OCI-LY7 (cell line): Measurements from ENCODE around the gene BHLHA15. TPM values are rescaled to one million over a fixed set of nuclear protein-coding genes. Genes with fewer than 3 reads are reported as not detected.

Experiments used
- BruUV-seq: library from RNA; stranded (reverse); fragments of 400-500 nt; replicated peaks from 2 replicates; lab custom pipeline; 2021; lab: Mats Ljungman, UMichigan
- CTCF ChIA-PET: fragments of 300-600 bp; sonication (Branson Sonifier 250); formaldehyde crosslinking; loops from one replicate; lab custom pipeline; 2022; ENCODE audit warnings: antibody characterized with exemption; ENCODE audit not compliant: unreplicated experiment; lab: Charles Lee
- POLR2A ChIA-PET: fragments of 300-600 bp; sonication (Branson Sonifier 250); formaldehyde crosslinking; loops from one replicate; lab custom pipeline; 2022; ENCODE audit warnings: antibody characterized with exemption; lab: Charles Lee
- DNase-seq: peaks from one replicate; pipeline ENCODE4 v3.0.0-alpha.2; 2015; ENCODE audit warnings: low spot score
- H2AFZ ChIP-seq: fragments of 200-600 bp; sonication (generic), shearing (Covaris generic); 2 replicates; pipeline ENCODE4 v1.6.1; 2014; ENCODE audit warnings: mild to moderate bottlenecking, antibody characterized with exemption, low read length, moderate library complexity
- H3K27ac ChIP-seq: fragments of 200-600 bp; sonication (generic); 2 replicates; pipeline ENCODE4 v1.5.1; 2014; ENCODE audit warnings: mixed run types, low read depth, mild to moderate bottlenecking, moderate library complexity, low read length, inconsistent platforms; ENCODE audit not compliant: poor library complexity, severe bottlenecking
- H3K36me3 ChIP-seq: fragments of 200-600 bp; sonication (generic); 2 replicates; pipeline ENCODE4 v1.6.1; 2014; ENCODE audit warnings: mild to moderate bottlenecking, antibody characterized with exemption, low read length, moderate library complexity, mixed read lengths; ENCODE audit not compliant: insufficient read depth
- H3K4me1 ChIP-seq: fragments of 200-600 bp; sonication (generic); 2 replicates; pipeline ENCODE4 v1.5.1; 2014; ENCODE audit warnings: mild to moderate bottlenecking, low read length; ENCODE audit not compliant: insufficient read depth, poor library complexity, severe bottlenecking
- H3K4me2 ChIP-seq: fragments of 200-600 bp; sonication (generic); 2 replicates; pipeline ENCODE4 v1.6.1; 2014; ENCODE audit warnings: mild to moderate bottlenecking, low read length
- H3K4me3 ChIP-seq: fragments of 200-600 bp; sonication (generic); 2 replicates; pipeline ENCODE4 v1.5.1; 2014; ENCODE audit warnings: mild to moderate bottlenecking, low read depth, low read length; ENCODE audit not compliant: poor library complexity, severe bottlenecking
- H3K79me2 ChIP-seq: fragments of 200-600 bp; sonication (generic); 2 replicates; pipeline ENCODE4 v1.6.1; 2016; ENCODE audit warnings: low read depth, mild to moderate bottlenecking, low read length, moderate library complexity, mixed read lengths; ENCODE audit not compliant: insufficient read depth
- H3K9me2 ChIP-seq: fragments of 200-600 bp; sonication (generic); 2 replicates; pipeline ENCODE4 v1.6.1; 2016; ENCODE audit warnings: mild to moderate bottlenecking, low read length, mixed read lengths; ENCODE audit not compliant: insufficient read depth
- H3K9me3 ChIP-seq: fragments of 200-600 bp; sonication (generic); 2 replicates; pipeline ENCODE4 v1.6.1; 2014; ENCODE audit warnings: mild to moderate bottlenecking, mixed run types, low read length, mixed read lengths
- H4K20me1 ChIP-seq: fragments of 200-600 bp; sonication (generic); 2 replicates; pipeline ENCODE4 v1.6.1; 2014; ENCODE audit warnings: mild to moderate bottlenecking, antibody characterized with exemption, low read length, moderate library complexity, mixed read lengths; ENCODE audit not compliant: insufficient read depth
- EZH2phosphoT487 ChIP-seq: fragments of 200-600 bp; sonication (generic); IDR thresholded peaks from 2 replicates; pipeline ENCODE4 v1.6.1; 2018; ENCODE audit warnings: low read depth, borderline replicate concordance, mild to moderate bottlenecking, mixed run types, antibody characterized with exemption, low read length, moderate library complexity, mixed read lengths
- intact Hi-C: fragments of 100-400 bp; cut with micrococcal nuclease; formaldehyde crosslinking; loops from one replicate; pipeline ENCODE4 v1.10.0; 2022; ENCODE audit not compliant: unreplicated experiment
- total RNA-seq, 2 experiments: library from RNA; depleted of rRNA in 1 of 2; stranded (reverse); fragments of >200 nt in 1 of 2; shearing (Covaris generic) in 1 of 2; gene quantifications; 2 replicates each; pipeline ENCODE4 v1.2.3, GENCODE V29; 2014 to 2022
- TF ChIP-seq, protein P1 (sequence below): fragments of 200-600 bp; sonication (generic); conservative IDR thresholded peaks from 2 replicates; pipeline ENCODE4 v1.5.1; 2014; ENCODE audit warnings: mild to moderate bottlenecking, antibody characterized with exemption, low read length, moderate library complexity, mixed read lengths

BHLHA15 gene
- total RNA-seq, 2 experiments from 2014 or later, result 0.69 to 4.3 TPM

DNA sequence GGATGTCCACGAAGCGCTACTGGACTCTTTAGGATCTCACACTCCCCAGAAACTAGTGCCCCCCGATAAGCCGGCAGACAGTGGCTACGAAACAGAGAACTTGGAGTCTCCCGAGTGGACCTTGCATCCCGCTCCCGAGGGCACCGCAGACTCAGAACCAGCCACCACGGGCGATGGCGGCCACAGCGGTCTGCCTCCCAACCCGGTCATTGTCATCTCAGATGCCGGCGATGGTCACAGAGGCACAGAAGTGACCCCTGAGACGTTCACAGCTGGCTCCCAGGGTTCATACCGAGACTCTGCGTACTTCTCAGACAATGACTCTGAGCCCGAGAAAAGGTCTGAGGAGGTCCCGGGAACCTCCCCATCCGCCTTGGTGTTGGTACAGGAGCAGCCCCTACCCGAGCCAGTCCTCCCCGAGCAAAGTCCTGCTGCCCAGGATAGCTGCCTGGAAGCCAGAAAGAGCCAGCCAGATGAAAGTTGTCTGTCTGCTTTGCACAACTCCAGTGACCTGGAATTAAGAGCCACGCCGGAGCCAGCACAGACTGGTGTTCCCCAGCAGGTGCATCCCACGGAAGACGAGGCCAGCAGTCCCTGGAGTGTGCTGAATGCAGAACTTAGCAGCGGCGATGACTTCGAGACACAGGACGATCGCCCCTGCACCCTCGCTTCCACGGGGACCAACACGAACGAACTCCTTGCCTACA is 17.6 kb upstream of the BHLHA15 start:
- Histone ChIP-seq H2AFZ (no peak overlapping the region), H3K9me3 (no peaks in the 10 kb centered on the region), H3K4me1 (peaks cover 4% of the 10 kb centered on the region), H3K79me2 (peaks cover 2% of the 10 kb centered on the region; the same call in 1 of the 2 replicates), H3K4me3 (no peak overlapping the region), H3K36me3 (peaks cover 53% of the 10 kb centered on the region), H3K27ac (no peak overlapping the region), H4K20me1 (no peaks in the 10 kb centered on the region), H3K4me2 (no peak overlapping the region), H3K9me2 (no peaks in the 10 kb centered on the region)
- ChIA-PET CTCF (no interaction called here), POLR2A (interaction anchor here (1.6 kb wide), 1 partner anchor 10 kb away, joined by 3 read pairs; no protein-coding TSS in a partner anchor)
- BruUV-seq, result no TSS peak
- no peak for TF ChIP-seq EZH2phosphoT487
- TF ChIP-seq, protein P1, sequence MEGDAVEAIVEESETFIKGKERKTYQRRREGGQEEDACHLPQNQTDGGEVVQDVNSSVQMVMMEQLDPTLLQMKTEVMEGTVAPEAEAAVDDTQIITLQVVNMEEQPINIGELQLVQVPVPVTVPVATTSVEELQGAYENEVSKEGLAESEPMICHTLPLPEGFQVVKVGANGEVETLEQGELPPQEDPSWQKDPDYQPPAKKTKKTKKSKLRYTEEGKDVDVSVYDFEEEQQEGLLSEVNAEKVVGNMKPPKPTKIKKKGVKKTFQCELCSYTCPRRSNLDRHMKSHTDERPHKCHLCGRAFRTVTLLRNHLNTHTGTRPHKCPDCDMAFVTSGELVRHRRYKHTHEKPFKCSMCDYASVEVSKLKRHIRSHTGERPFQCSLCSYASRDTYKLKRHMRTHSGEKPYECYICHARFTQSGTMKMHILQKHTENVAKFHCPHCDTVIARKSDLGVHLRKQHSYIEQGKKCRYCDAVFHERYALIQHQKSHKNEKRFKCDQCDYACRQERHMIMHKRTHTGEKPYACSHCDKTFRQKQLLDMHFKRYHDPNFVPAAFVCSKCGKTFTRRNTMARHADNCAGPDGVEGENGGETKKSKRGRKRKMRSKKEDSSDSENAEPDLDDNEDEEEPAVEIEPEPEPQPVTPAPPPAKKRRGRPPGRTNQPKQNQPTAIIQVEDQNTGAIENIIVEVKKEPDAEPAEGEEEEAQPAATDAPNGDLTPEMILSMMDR, result no peak
- DNase-seq, result no peak
- intact Hi-C loops, result no loop called here

DNA sequence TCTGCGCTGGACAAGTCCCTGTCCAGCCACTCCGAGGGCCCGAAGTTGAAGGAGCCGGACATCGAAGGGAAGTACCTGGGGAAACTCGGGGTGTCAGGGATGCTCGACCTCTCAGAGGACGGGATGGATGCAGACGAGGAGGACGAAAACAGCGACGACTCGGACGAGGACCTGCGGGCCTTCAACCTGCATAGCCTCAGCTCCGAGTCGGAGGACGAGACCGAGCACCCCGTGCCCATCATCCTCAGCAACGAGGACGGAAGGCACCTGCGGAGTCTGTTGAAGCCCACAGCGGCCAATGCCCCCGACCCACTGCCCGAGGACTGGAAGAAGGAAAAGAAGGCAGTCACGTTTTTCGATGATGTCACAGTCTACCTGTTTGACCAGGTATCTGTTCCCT is 17.1 kb upstream of the BHLHA15 start:
- ChIA-PET POLR2A (no interaction called here), CTCF (no interaction called here)
- BruUV-seq, result no TSS peak
- intact Hi-C loops, result no loop called here
- H3K79me2 ChIP-seq, result peaks cover 7% of the 10 kb centered on the region; the same call in 1 of the 2 replicates
- H3K9me2 ChIP-seq, result no peaks in the 10 kb centered on the region
- peaks cover 47% of the 10 kb centered on the region for H3K36me3 ChIP-seq
- no peak overlapping the region for H3K4me2 ChIP-seq
- peaks cover 9% of the 10 kb centered on the region for H3K4me1 ChIP-seq
- H3K4me3 ChIP-seq, result no peak overlapping the region
- no peak overlapping the region for H3K27ac ChIP-seq
- no peak overlapping the region for H2AFZ ChIP-seq
- DNase-seq, result no peak
- TF ChIP-seq, protein P1, result no peak
- no peak for TF ChIP-seq EZH2phosphoT487
- no peaks in the 10 kb centered on the region; the same call in 1 of the 2 replicates for H4K20me1 ChIP-seq
- H3K9me3 ChIP-seq, result no peaks in the 10 kb centered on the region
